Body of pancreas (tissue), 4 donors: ENCODE measurements around the gene IL1RAPL2. TPM values are rescaled to one million over a fixed set of nuclear protein-coding genes. Genes with fewer than 3 reads are reported as not detected.

Source experiments
- ATAC-seq: fragments of 150-250 bp; one replicate; pipeline ENCODE4 v1.9.1; 2016
- DNase-seq, 4 donors: peaks; one replicate each; pipeline ENCODE4 v3.0.0-alpha.2; 2019
- H3K27ac ChIP-seq, 4 donors: fragments of 200-600 bp; sonication (generic); 1 replicate in 3 of 4; 2 replicates in 1 of 4; pipeline versions ENCODE4 v1.5.1 to v1.6.1; 2016 to 2019; ENCODE audit warnings: mild to moderate bottlenecking in 1 of 4, mixed read lengths in 1 of 4, moderate library complexity in 1 of 4
- H3K27me3 ChIP-seq, 2 donors: fragments of 200-600 bp; sonication (generic); one replicate each; pipeline ENCODE4 v1.6.0; 2016; ENCODE audit warnings: mild to moderate bottlenecking in 1 of 2
- H3K36me3 ChIP-seq, 2 donors: fragments of 200-600 bp; sonication (generic); replicated peaks in 1 of 2; 2 replicates each; pipeline ENCODE4 v1.5.1; 2016; ENCODE audit warnings: low read depth in 2 of 2; ENCODE audit not compliant: insufficient read depth in 1 of 2
- H3K4me1 ChIP-seq: fragments of 200-600 bp; sonication (generic); one replicate; pipeline ENCODE4 v1.6.0; 2016
- H3K4me3 ChIP-seq, 2 donors: fragments of 200-600 bp; sonication (generic); 1 replicate in 1 of 2; 2 replicates in 1 of 2; pipeline ENCODE4 v1.5.1; 2016 to 2019
- H3K9me3 ChIP-seq, 3 donors: fragments of 200-600 bp; sonication (generic); 1 replicate in 2 of 3; 2 replicates in 1 of 3; pipeline ENCODE4 v1.5.1; 2016
- CTCF ChIP-seq, 7 experiments: fragments of 450-650 bp in 4 of 7; fragments of 200-600 bp in 3 of 7; sonication (generic) in 3 of 7; IDR thresholded peaks; one replicate each; pipeline ENCODE4 v1.5.1; 2016 to 2019; ENCODE audit warnings: antibody characterized with exemption in 7 of 7
- POLR2A ChIP-seq, 3 donors: fragments of 450-650 bp; IDR thresholded peaks; one replicate each; pipeline ENCODE4 v1.6.1; 2016; ENCODE audit warnings: antibody characterized with exemption in 3 of 3, mild to moderate bottlenecking in 2 of 3
- WGBS, 2 donors: methylation state at CpG; one replicate each; pipeline ENCODE4 v1.1.5; 2017; 5-methylcytosine and 5-hydroxymethylcytosine counted together
- intact Hi-C: fragments of 100-400 bp; cut with DNase I; formaldehyde crosslinking; loops from one replicate; pipeline ENCODE4 v1.15.1; 2023
- total RNA-seq, 2 donors: library from RNA; depleted of rRNA; stranded (reverse); fragments of >200 nt; gene quantifications; one replicate each; pipeline ENCODE4 v1.1.0, GENCODE V29; 2016

The IL1RAPL2 gene
- total RNA-seq, 2 donors from 2014 or later, result not detected

- DNase-seq (no peak), ATAC-seq (no peak)
- H3K4me1 ChIP-seq, result no peaks in the 10 kb centered on the region
- H3K27me3 ChIP-seq, result no peaks in the 10 kb centered on the region
- WGBS, 2 donors, result 34 to 44% methylated on average over 3 of the region's 3 CpGs
- no peaks in the 10 kb centered on the region for H3K9me3 ChIP-seq
- no peak overlapping the region for H3K27ac ChIP-seq
- TF ChIP-seq POLR2A (IDR thresholded peaks at IDR 0.05) (no peak), CTCF (IDR thresholded peaks at IDR 0.05) (no peak)
- intact Hi-C loops, result no loop called here
- H3K4me3 ChIP-seq, result no peak overlapping the region
- H3K36me3 ChIP-seq, result no peaks in the 10 kb centered on the region
These were observed 897.5 kb downstream of the IL1RAPL2 start for GRCh38 chrX:105463473-105463872.

- no peaks in the 10 kb centered on the region for H3K36me3 ChIP-seq
- no peak overlapping the region for H3K27ac ChIP-seq
- 49 to 73% methylated on average over 2 of the region's 2 CpGs for WGBS, 2 donors
- no peaks in the 10 kb centered on the region for H3K4me1 ChIP-seq
- H3K4me3 ChIP-seq, result no peak overlapping the region
- TF ChIP-seq POLR2A (IDR thresholded peaks at IDR 0.05) (no peak), CTCF (IDR thresholded peaks at IDR 0.05) (no peak)
- H3K27me3 ChIP-seq, result no peaks in the 10 kb centered on the region
- H3K9me3 ChIP-seq, result no peaks in the 10 kb centered on the region
- intact Hi-C loops, result no loop called here
- no peak for DNase-seq
- ATAC-seq, result no peak
These were observed 898.6 kb downstream of the IL1RAPL2 start for GRCh38 chrX:105464618-105465017.

DNA sequence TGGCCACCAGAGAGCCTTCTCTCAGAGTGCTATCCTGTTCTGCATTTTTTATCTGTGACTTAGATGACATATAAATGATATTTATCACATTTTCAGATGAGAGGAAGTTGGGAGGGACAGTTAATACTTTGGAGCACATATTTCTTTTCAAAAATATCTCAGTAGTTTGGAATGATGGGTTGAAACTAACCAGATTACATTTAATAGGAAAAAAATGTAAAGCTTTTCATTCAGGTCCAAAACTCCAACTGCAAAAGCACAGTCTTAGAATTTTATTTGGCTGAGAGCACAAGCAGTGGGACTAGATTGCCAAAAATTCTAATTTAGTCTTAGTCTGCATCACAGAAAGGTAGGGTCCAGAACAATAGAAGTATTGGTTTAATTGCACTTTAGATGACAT, 902.7 kb downstream of the IL1RAPL2 start:
- TF ChIP-seq POLR2A (IDR thresholded peaks at IDR 0.05) (no peak), CTCF (IDR thresholded peaks at IDR 0.05) (no peak)
- DNase-seq (no peak), ATAC-seq (no peak)
- Histone ChIP-seq H3K9me3 (no peaks in the 10 kb centered on the region), H3K4me3 (no peak overlapping the region), H3K4me1 (no peaks in the 10 kb centered on the region), H3K36me3 (no peaks in the 10 kb centered on the region), H3K27ac (no peak overlapping the region), H3K27me3 (no peaks in the 10 kb centered on the region)
- intact Hi-C loops, result no loop called here

DNA sequence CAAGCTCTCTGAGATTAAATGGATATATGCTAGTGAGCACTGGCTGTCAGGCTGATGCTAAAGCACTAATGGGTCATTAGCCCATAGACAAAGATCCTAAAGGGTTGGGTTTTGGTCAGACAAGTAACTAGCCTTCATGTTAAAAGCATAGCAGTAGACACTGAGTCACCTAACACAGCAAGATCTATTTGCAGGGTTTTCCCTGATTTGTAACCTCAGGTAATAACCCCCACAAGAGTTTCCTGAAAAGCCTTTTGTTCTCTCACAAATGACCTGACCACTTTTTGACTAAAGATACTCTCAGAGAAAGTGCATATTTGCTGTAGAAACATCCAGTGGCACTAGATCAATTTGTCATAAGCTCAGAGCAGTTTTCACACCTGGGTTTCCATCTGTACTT, 905.6 kb downstream of the IL1RAPL2 start:
- H3K4me3 ChIP-seq, result no peak overlapping the region
- no peak for TF ChIP-seq CTCF (IDR thresholded peaks at IDR 0.05)
- TF ChIP-seq POLR2A (IDR thresholded peaks at IDR 0.05), result no peak
- DNase-seq (no peak), ATAC-seq (no peak)
- no peaks in the 10 kb centered on the region for H3K9me3 ChIP-seq
- no peaks in the 10 kb centered on the region for H3K27me3 ChIP-seq
- intact Hi-C loops, result no loop called here
- no peaks in the 10 kb centered on the region for H3K36me3 ChIP-seq
- no peaks in the 10 kb centered on the region for H3K4me1 ChIP-seq
- H3K27ac ChIP-seq, result no peak overlapping the region

- Histone ChIP-seq H3K4me1 (no peaks in the 10 kb centered on the region), H3K36me3 (no peaks in the 10 kb centered on the region), H3K9me3 (no peaks in the 10 kb centered on the region), H3K27me3 (no peaks in the 10 kb centered on the region), H3K4me3 (no peak overlapping the region), H3K27ac (no peak overlapping the region)
- ATAC-seq (no peak), DNase-seq (no peak)
- TF ChIP-seq POLR2A (IDR thresholded peaks at IDR 0.05), result no peak
- TF ChIP-seq CTCF (IDR thresholded peaks at IDR 0.05), result no peak
- intact Hi-C loops, result no loop called here
These were observed 909.8 kb downstream of the IL1RAPL2 start for GRCh38 chrX:105475801-105476200.
